Measurements from ENCODE around the gene RIC8A. TPM values are rescaled to one million over a fixed set of nuclear protein-coding genes. Genes with fewer than 3 reads are reported as not detected.

Gene RIC8A
- total and polyA plus RNA-seq, 9 of the 15 experiments (the other 6 are each of a cell fraction or from before 2014, with no cell fraction given): 10.7 to 108 (median 72.1) TPM

DNA sequence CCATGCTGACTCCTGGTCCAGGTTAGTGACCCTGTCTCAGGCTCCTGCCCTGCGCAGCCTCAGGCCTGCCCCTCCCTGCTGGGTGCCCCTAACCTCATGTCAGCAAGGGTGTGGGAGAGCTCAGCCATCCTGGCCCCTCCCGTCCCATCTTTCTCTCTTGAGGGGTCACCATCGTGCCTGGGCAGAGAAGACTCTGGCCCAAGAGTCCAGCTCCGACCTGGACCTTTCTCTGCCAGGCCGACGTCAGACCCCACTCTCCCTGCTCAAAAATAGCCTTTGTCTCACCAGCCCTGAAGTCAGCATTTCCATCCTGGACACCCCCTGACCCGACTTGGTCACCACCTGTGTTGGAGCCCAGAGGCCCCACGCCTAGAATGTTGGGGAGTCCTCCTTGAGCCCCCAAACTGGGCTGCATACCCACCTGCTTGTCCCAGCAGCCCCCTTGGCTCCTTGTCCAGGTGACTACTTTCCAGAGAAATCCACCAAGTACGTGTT is 9.7 kb upstream of the RIC8A start:
- Histone ChIP-seq H3K9me1 (ENCODE audit: control insufficient read depth, insufficient read depth, low read length) (no peaks in the 10 kb centered on the region), H4K20me1 (replicated peaks; ENCODE audit: control insufficient read depth, insufficient read depth, low read length) (no peaks in the 10 kb centered on the region; the same call in 1 of the 2 replicates), H3K4me3 (no peak overlapping the region), H3K27me3 (ENCODE audit: control insufficient read depth in 2 of 2, insufficient read depth in 2 of 2, low read length in 2 of 2) (no peaks in the 10 kb centered on the region), H3K9ac (ENCODE audit: insufficient read depth in 1 of 2, low read depth in 2 of 2, low read length in 2 of 2) (peak overlapping the region in 1 of 2 experiments; percentile 64; a peak in 1 of 4 replicates), H3K9me3 (replicated peaks; ENCODE audit: control insufficient read depth, insufficient read depth, low read depth, low read length) (no peaks in the 10 kb centered on the region), H3K36me3 (ENCODE audit: control insufficient read depth, insufficient read depth, low read length) (peaks cover 12% of the 10 kb centered on the region; the same call in 2 of the 3 replicates), H3K27ac (ENCODE audit: extremely low read depth, low read depth, low read length) (no peak overlapping the region), H2AFZ (ENCODE audit: low read depth, low read length) (no peak overlapping the region), H3K4me1 (replicated peaks in 1 of 2; ENCODE audit: control insufficient read depth in 2 of 2, insufficient read depth in 2 of 2, low read length in 2 of 2) (peaks cover 8 to 27% of the 10 kb centered on the region in 2 experiments; a peak in 4 of 5 replicates), H3K79me2 (ENCODE audit: control insufficient read depth, insufficient read depth, low read length) (no peaks in the 10 kb centered on the region), H3K4me2 (ENCODE audit: insufficient read depth, low read length) (no peak overlapping the region)
- WGBS (ENCODE audit: insufficient coverage, low coverage, missing lambda C conversion rate): 58% methylated on average over 6 of the region's 9 CpGs
- CTCF ChIA-PET (ENCODE audit: low intra/inter-chr PET ratio): no interaction called here
- in situ Hi-C loops (cut with MboI): loop anchor here (5.0 kb wide), 1 partner anchor 320 kb away; no protein-coding TSS in a partner anchor
- DNase-seq (ENCODE audit: extremely low read depth in 1 of 4, low spot score in 3 of 4) (no peak), FAIRE-seq (no peak), ATAC-seq (no peak; the same call in 2 of the 3 replicates)
- POLR2A ChIA-PET: interaction anchor here (0.6 to 2.4 kb wide), 2 partner anchors 9 to 320 kb away, joined by 3 to 23 read pairs; partner anchors contain the start of genes BET1L and RIC8A
- intact Hi-C loops (cut with micrococcal nuclease): no loop called here
- no TSS peak for BruUV-seq (replicated peaks)
- TF ChIP-seq ARNT (IDR thresholded peaks at IDR 0.05) (no peak), SMARCA4 (IDR thresholded peaks at IDR 0.05) (no peak), MYNN (IDR thresholded peaks at IDR 0.05) (no peak), MYNN (CRISPR knock-in tag; IDR thresholded peaks at IDR 0.05) (no peak), ZNF609 (CRISPR knock-in tag; IDR thresholded peaks at IDR 0.05; ENCODE audit: borderline replicate concordance) (no peak), SAFB2 (IDR thresholded peaks at IDR 0.05; ENCODE audit: borderline replicate concordance, low read depth, low read length, severe bottlenecking) (no peak), ZNF551 (CRISPR knock-in tag; IDR thresholded peaks at IDR 0.05) (no peak), RNF2 (IDR thresholded peaks at IDR 0.05) (no peak), SUPT5H (IDR thresholded peaks at IDR 0.05) (no peak), FOXA3 (CRISPR knock-in tag; conservative IDR thresholded peaks at IDR 0.05 in 1 of 2, IDR thresholded peaks at IDR 0.05 in 1 of 2) (no peak), SRSF3 (IDR thresholded peaks at IDR 0.05; ENCODE audit: insufficient read depth, low read length) (no peak), POLR2AphosphoS2 (IDR thresholded peaks at IDR 0.05; ENCODE audit: low read length) (no peak)
- TF ChIP-seq, protein P1, sequence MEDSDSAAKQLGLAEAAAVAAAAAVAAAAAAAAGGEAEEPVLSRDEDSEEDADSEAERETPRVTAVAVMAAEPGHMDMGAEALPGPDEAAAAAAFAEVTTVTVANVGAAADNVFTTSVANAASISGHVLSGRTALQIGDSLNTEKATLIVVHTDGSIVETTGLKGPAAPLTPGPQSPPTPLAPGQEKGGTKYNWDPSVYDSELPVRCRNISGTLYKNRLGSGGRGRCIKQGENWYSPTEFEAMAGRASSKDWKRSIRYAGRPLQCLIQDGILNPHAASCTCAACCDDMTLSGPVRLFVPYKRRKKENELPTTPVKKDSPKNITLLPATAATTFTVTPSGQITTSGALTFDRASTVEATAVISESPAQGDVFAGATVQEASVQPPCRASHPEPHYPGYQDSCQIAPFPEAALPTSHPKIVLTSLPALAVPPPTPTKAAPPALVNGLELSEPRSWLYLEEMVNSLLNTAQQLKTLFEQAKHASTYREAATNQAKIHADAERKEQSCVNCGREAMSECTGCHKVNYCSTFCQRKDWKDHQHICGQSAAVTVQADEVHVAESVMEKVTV (CRISPR knock-in tag; IDR thresholded peaks at IDR 0.05): no peak
- TF ChIP-seq, protein P2, sequence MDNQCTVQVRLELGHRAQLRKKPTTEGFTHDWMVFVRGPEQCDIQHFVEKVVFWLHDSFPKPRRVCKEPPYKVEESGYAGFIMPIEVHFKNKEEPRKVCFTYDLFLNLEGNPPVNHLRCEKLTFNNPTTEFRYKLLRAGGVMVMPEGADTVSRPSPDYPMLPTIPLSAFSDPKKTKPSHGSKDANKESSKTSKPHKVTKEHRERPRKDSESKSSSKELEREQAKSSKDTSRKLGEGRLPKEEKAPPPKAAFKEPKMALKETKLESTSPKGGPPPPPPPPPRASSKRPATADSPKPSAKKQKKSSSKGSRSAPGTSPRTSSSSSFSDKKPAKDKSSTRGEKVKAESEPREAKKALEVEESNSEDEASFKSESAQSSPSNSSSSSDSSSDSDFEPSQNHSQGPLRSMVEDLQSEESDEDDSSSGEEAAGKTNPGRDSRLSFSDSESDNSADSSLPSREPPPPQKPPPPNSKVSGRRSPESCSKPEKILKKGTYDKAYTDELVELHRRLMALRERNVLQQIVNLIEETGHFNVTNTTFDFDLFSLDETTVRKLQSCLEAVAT (IDR thresholded peaks at IDR 0.05): no peak
